OCI-LY3 (cell line): Measurements from ENCODE around the gene LARGE1.

Experiments
- EZH2phosphoT487 ChIP-seq: fragments of 200-600 bp; shearing (Covaris generic); IDR thresholded peaks from 2 replicates; pipeline ENCODE4 v1.6.1; 2018; ENCODE audit warnings: antibody characterized with exemption, mixed run types, low read depth
- TF ChIP-seq, protein P1 (sequence below): fragments of 200-600, 300-600 bp; sonication (generic); IDR thresholded peaks from 2 replicates; pipeline ENCODE4 v1.5.1; 2014; ENCODE audit warnings: antibody characterized with exemption, low read length, low read depth

DNA sequence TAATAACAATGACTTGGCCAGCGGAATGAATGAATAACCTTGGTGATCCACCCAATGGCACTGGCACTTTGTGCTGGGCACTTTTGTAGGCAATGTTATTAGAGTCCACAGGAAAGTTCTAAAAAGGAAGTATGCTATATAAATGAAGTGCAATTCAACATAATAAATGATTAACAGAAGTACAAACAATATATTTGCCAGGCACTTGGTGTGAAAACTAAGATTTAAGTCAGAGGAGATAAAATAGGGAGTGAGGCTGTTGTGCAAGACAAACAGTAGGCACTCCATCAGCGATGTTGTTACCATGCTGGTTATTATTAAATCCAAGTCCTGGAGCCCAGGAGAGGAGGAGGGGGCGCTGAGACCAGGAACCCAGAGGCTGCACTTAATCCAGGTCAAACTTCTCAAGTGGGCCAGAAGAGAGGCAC lies 173.8 kb downstream of the LARGE1 start:
- TF ChIP-seq, protein P1, sequence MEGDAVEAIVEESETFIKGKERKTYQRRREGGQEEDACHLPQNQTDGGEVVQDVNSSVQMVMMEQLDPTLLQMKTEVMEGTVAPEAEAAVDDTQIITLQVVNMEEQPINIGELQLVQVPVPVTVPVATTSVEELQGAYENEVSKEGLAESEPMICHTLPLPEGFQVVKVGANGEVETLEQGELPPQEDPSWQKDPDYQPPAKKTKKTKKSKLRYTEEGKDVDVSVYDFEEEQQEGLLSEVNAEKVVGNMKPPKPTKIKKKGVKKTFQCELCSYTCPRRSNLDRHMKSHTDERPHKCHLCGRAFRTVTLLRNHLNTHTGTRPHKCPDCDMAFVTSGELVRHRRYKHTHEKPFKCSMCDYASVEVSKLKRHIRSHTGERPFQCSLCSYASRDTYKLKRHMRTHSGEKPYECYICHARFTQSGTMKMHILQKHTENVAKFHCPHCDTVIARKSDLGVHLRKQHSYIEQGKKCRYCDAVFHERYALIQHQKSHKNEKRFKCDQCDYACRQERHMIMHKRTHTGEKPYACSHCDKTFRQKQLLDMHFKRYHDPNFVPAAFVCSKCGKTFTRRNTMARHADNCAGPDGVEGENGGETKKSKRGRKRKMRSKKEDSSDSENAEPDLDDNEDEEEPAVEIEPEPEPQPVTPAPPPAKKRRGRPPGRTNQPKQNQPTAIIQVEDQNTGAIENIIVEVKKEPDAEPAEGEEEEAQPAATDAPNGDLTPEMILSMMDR: no peak
- TF ChIP-seq EZH2phosphoT487: no peak
